Stimulated activated CD4-positive, alpha-beta T cell treated with anti-CD3 and anti-CD28 coated beads, TNF-alpha, amount 100 ng/mL, for 4 hours (primary cell): Measurements from ENCODE around the gene ROPN1L.
"Not testable (repeated sequence)": the region's sequence is repeated elsewhere in the genome, so short reads cannot be mapped to it uniquely, and the experiment has no call there.

Experiments used
- DNase-seq, 3 experiments: peaks; one replicate each; pipeline ENCODE4 v3.0.0-alpha.2; 2020; ENCODE audit warnings: low read depth in 3 of 3

Gene ROPN1L

DNA sequence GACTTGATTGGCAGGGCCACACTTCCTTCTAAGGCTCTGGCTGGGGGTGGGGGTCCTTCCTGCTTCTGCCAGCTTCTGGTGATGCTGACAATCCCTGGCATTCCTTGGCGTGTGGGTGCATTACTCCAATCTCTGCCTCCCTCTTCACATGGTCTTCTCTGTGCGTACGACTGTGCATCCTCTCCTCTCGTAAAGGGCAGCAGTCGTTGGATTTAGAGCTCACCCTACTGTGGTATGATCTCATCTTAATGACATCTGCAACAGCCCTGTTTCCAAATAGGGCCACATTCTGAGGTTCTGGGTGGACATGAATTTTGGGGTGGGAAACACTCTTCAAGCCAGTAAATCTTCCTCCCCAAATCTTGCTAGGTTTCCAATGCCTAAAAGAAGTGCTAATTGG lies 36.8 kb downstream of the ROPN1L start:
- no peak for DNase-seq

DNA sequence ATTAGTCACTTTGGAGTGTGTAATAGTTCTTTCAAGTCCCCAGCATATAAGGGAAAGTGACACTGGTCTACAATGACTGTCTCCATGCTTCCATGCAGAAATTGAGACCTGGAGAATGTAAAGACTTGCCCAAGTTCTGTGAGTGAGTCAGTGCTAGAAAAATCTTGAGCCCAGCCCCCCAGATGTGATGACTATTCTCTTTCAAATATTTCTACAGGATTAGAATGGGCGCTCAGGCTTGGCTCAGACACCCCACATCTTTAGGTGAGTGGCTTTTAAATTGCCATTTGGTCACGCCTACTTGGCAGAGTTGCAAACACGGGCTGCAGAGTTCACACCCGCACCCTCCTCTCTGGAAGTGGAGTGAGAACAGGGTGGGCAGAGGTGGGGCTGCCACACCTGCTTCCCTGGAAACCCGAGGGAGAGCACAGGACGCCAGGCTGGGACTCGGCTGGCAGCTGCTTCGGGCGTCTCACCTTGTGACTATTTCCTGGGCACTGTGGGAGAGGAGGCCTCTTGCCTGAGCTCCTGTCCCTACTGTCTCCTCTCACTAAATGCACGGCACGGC lies 37.6 kb downstream of the ROPN1L start:
- no peak for DNase-seq

DNA sequence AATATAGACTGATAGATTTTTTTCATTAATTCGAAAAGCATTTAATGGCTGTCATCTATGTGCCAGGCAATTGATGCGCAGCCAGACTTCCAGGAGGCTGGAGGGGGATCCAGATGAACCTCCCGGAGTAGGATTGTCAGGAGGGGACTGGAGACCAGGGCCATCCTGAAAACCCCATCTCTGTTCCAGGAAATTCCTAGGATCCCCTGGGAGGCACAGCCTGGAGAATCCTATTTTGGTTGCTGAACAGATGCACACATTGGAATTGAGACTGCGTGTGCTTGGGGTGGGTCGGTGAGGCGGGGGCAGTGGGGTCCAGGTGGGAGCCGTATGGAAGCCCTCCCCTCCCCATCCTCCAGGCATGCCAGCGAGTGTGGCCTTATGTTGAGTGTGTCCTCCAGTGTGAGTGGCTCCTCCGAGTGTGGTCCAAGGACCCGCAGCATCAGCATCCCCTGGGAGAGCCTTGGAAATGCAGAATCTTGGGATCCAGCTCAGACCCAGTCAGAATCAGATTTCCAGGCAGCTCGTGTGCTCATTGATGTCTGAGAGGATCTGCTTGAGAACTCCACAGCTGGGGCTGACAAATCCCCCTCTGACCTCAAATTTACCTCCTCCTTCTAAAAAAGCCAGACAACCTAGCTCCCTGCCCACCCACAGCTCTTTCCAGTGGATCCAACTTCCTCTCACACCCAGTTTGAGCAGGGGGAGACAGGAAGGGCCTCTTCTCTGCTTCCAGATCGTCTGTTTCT lies 38.7 kb downstream of the ROPN1L start:
- DNase-seq = no peak

DNA sequence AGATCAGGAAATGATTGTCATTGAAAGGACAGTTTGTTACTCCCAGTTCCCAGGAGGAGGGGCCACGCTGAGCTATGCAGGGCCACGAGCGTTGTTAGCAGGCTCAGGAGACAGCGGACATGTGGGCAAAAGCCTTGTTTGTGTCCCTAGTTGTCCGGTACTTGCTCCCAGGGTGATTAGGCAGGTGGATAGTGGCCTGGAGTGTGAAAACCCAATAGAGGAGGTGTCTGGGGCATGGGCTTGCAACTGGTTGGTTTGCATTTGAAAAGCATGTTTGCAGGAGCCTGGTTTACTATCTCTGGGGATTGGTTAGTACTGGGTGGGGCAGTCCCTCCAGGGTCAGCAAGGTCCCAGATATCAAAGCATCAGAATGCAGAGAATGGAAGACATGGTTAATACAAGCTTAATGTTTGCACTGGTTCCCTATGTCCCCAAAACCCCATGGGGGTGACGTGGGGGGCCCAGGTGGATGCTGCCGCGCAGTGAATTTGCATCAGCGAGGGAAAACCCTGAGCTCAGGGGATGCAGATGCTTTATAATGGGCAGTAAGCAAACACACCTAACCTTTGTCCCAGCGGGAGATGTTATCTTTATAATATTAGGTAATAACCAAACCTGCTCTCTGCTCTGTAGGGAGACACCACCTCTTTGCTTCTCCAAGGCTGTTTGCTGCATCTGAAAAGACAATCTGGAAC lies 39.7 kb downstream of the ROPN1L start:
- no peak for DNase-seq

- DNase-seq = no peak
Observed at GRCh38 chr5:10482791-10483530, 41.3 kb downstream of the ROPN1L start.

DNA sequence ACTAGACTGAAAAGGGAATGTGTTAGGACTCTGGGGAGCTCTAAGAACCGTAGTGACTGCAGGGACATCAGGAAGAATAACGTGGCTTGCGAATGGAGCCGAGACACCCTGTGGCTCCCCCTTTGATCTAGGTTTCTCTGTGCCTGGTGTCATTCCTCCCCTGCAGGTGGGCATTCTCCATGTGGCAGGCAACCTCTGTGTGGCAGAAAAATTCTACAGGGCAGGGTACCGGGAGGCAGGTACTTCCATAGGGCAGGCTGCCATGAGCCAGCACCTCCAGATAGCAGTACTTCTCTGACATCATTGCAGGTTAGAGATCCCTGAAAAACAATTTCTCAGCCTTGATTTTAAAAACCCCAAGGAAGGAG lies 43.1 kb downstream of the ROPN1L start:
- no peak for DNase-seq

- no peak for DNase-seq
Observed at GRCh38 chr5:10485142-10485795, 43.6 kb downstream of the ROPN1L start.

DNA sequence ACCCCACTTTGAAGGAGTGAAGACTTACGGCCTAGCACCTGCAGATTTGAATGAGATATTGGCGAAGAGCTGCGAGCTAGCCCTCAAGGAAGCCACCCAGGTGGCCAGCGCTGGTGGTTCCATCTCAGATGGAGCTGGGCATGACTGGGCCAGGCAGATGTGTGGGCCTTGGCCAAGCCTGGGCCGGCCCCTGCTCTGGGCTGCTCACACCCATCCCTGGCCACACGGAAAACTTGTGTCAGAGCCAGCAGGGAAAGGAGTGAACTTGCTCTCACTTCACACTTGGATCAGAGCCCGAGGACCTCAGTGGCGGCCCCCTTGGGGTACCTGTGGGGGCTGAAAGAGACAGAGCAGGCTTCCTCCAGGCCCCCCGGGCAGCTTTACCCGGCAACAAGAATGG lies 44.2 kb downstream of the ROPN1L start:
- no peak for DNase-seq

DNA sequence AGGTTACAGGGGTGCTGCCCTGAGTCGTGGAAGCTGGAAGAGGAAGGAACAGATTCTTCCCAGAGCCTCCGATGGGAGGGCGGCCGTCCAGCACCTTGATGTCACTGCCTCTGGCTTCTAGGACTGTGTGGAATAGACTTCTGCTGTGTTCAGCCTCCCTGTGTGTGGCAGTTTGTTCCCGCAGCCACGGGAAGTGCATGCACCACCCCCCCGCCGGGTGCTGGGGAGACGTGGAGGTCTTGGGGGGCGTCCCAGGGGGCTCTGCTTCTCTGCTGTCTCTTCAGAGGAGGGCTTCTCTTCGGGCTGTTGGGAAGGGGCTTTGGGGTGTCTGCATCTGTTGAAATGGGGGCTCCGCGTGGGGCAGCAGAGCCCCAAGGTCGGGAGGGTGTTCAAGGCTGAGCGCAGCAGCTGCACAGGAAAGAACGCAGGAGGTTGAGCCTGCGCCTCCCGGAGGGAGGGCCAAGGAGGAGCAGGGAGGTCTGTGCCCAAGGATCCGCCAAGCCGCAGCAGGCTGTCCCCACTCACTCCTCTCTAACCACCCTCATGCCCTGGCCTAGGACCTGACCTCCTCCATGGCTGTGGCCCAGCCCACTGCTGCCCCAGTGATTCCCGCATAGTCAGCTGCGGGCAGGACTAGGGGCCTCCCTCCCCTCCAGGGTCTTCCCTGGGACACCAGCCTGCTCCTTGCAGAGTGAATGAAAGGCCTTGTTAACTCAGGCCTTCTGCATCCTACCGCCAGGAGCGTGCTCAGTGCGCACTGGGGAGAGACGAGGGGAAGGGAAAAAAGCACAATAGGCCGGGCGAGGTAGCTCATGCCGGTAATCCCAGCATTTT lies 45.0 kb downstream of the ROPN1L start:
- no peak for DNase-seq

GRCh38 chr5:10488144-10488543 lies 46.5 kb downstream of the ROPN1L start:
- DNase-seq = no peak

GRCh38 chr5:10489810-10490426 lies 48.2 kb downstream of the ROPN1L start:
- DNase-seq = no peak

DNA sequence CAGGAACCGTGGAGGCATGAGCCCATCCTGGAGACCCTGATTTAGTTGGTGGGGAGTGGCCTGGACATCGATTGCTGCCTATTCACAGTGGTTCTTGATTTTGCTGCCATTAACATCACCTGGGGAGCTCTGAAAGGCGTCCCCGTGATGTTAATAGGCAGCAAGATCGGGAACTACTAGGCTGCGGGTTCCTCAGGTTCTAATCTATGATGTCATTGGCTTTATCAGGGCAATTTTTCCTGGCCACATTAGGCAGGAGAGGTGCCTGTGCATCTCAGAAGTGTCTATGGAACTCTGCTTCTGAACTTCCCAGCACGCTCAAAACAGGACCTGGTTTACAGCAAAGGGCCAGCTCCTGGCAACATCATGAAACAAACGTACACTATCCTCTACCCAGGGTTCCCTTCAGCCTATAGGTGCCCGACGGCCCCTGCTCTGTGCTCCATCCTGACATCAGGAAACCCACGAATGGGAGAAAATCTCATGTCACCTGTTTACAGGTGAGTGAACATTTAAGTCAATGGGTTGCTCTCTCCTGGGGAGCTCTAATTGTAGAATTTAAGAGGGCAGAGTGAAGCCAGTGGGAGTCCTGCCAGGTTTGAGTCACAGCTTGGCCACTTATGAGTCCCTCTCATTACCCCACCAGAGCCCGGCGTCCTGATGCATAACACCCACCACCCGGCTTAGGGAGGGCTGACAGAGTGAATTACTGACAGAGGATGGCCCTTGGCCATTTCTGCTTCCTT lies 49.4 kb downstream of the ROPN1L start:
- DNase-seq = no peak

DNA sequence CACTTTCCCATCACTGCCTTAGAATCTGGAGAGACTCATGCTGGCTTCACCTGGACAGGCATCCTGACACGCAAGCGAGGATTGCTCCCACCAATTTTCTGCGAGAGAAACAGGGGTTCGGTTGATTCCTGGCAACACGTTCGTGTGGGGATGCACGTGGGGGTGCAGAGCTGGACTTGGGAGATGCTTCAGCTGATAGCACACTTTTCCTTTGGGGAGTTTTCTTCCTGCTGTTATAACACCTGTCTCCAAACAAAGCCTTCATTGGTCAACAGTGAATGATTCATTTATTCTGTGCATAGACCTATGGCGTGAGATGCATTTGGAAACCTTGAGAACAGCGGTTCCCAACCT lies 50.0 kb downstream of the ROPN1L start:
- DNase-seq = no peak

DNA sequence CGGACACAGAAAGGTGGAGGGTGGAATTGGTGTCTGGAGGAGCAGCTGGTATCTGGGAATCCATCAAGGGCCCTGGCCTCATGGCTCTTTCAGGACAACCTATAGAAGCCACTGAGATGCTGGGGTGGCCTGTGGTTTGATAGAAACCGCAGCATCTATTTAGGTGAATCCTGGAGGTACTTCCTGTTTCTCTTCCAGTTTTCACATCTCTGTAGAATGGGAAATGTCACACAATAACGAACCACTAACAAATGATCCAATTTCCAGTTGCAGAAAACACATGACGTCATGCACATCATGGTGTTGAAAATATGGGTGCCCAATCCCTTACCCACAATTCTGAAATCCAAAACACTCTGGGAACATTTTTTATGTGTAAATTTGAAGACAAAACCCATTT lies 52.2 kb downstream of the ROPN1L start:
- no peak for DNase-seq

DNA sequence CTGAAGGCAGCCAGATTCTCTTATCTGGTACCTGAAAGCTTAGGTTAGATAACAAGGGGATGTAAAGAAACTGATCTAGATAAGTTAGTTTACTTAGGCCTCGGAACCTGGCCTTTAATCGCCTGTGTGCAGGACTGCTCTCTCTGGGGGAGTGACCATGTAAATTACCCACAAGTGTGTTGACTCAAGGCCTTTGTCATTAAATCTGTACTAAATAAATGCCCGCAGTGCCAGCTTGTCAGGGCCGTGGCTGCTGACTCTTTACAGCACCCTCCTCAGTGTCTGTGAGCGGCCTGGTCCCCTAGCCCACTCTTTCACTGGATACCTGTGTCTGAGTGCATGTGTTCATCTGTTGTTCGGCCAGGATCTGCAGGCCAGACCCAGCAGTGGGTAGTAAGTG lies 52.8 kb downstream of the ROPN1L start:
- not testable (repeated sequence) for DNase-seq

DNA sequence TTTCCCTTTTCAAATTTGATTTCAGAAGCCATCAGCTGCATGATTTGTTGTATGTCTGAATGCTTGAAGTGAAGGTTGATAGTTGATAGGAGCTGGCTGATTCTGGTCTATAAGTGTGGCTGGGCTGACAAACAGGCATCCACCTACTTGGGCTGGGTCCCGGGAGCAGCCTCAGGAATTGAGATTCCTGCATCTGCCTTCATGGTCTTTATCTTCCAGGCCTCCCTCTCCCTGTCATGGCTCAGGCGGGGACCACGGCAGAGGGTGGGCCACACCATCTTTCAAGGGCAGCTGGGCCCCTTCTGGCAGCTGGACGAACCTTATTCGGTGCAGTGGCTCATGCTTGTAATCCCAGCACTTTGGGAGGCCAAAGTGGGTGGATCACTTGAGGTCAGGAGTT lies 55.9 kb downstream of the ROPN1L start:
- DNase-seq = no peak

DNA sequence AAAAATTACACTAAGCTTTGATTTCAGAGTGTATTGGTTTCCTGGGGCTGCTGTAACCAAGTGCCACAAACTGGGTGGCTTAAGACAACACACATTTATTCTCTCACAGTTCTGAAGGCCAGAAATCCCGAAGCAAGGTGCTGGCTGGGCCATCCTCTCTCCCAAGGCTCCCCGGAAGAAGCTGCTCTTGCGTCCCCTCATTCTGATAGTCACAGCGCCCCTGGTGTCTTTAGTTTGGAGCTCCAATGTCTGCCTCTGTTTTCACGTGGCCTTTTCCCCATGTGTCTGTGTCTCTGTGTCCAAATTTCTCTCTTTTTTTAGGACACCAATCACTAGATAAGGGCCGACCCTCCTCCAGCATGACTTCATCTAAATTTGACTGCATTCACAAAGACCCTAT lies 56.7 kb downstream of the ROPN1L start:
- no peak for DNase-seq

DNA sequence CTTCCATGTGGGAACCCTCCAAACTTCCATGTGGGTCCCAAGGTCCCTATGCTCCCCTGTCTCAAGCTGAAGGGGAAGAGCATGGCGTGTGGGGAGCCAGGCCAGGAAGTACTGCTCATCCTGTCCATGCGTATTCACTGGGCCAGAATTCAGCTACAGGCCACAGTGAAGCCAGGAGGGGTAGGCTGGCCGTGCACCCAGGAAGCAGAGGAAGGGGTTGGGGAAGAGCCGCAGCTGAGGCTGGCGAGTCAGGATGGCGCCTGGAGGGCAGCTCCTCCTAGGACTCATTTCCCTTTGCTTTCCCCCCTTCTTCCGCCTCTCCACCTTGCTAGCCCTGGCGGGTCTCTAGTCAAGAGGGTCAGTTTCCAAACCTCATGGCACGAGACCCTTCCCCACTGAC lies 57.4 kb downstream of the ROPN1L start:
- no peak for DNase-seq

DNA sequence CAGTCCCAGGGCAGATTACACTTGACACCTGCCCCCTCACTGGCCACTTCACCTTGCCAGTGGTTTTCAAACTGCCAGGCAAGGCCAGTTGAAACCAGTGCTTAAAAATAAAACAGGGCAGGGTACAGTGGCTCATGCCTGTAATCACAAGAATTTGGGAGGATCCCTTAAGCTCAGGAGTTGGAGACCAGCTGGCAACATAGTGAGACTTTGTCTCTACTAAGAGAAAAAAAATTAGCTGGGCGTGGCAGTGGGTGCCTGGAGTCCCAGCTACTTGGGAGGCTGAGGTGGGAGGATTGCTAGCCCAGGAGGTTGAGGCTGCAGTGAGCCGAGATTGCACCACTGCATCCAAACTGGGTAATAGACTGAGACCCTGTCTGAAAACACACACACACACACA lies 58.1 kb downstream of the ROPN1L start:
- no peak for DNase-seq

GRCh38 chr5:10500669-10501068 lies 59.0 kb downstream of the ROPN1L start:
- DNase-seq = no peak
